Endodermal cell (in vitro differentiated cells): ENCODE results near the gene RRP1. TPM values are rescaled to one million over a fixed set of nuclear protein-coding genes. Genes with fewer than 3 reads are reported as not detected.

Experiments used
- DNase-seq: peaks from one replicate; pipeline ENCODE4 v3.0.0-alpha.2; 2017
- H3K27ac ChIP-seq: 2 replicates; pipeline ENCODE4 v1.5.1; 2013; ENCODE audit warnings: mild to moderate bottlenecking, low read depth, low read length, moderate library complexity
- H3K27me3 ChIP-seq: 2 replicates; pipeline ENCODE4 v1.6.1; 2013; ENCODE audit warnings: mild to moderate bottlenecking, low read length, moderate library complexity; ENCODE audit not compliant: insufficient read depth, control insufficient read depth, poor library complexity, severe bottlenecking
- H3K36me3 ChIP-seq: 2 replicates; pipeline ENCODE4 v1.7.0; 2013; ENCODE audit warnings: mild to moderate bottlenecking, low read length, moderate library complexity; ENCODE audit not compliant: control insufficient read depth, insufficient read depth
- H3K4me1 ChIP-seq: one replicate; pipeline ENCODE4 v1.7.0; 2013; ENCODE audit warnings: low read length; ENCODE audit not compliant: control insufficient read depth, insufficient read depth
- H3K4me3 ChIP-seq: 2 replicates; pipeline ENCODE4 v1.5.1; 2013; ENCODE audit warnings: mild to moderate bottlenecking, low read length, moderate library complexity
- H3K9ac ChIP-seq: 2 replicates; pipeline ENCODE4 v1.6.1; 2013; ENCODE audit warnings: mild to moderate bottlenecking, low read length, moderate library complexity; ENCODE audit not compliant: poor library complexity, severe bottlenecking; ENCODE audit errors: extremely low read depth
- H3K9me3 ChIP-seq: 2 replicates; pipeline ENCODE4 v1.6.1; 2013; ENCODE audit warnings: mild to moderate bottlenecking, low read length, moderate library complexity; ENCODE audit not compliant: control insufficient read depth
- H3K27ac Mint-ChIP-seq: 2 replicates; pipeline ENCODE4 v1.8.0; 2020; ENCODE audit warnings: mixed read lengths
- H3K27me3 Mint-ChIP-seq: 2 replicates; pipeline ENCODE4 v1.8.0; 2021; ENCODE audit warnings: mild to moderate bottlenecking, mixed read lengths; ENCODE audit not compliant: insufficient read depth
- H3K36me3 Mint-ChIP-seq: 2 replicates; pipeline ENCODE4 v1.8.0; 2020; ENCODE audit warnings: low read depth, mixed read lengths
- H3K4me1 Mint-ChIP-seq: 2 replicates; pipeline ENCODE4 v1.8.0; 2020; ENCODE audit warnings: mixed read lengths
- H3K4me3 Mint-ChIP-seq: 2 replicates; pipeline ENCODE4 v1.8.0; 2020; ENCODE audit warnings: mild to moderate bottlenecking, moderate library complexity, mixed read lengths
- H3K9me3 Mint-ChIP-seq: 2 replicates; pipeline ENCODE4 v1.8.0; 2020; ENCODE audit warnings: mild to moderate bottlenecking, mixed read lengths
- CTCF ChIP-seq: fragments of 200-600 bp; sonication (generic); conservative IDR thresholded peaks from 2 replicates; pipeline ENCODE4 v1.5.0; 2021; ENCODE audit warnings: antibody characterized with exemption, mild to moderate bottlenecking
- WGBS, 2 experiments: methylation state at CpG; one replicate each; pipeline versions ENCODE4 v1.1.5 to v1.1.7; 2013; ENCODE audit warnings: missing lambda C conversion rate in 2 of 2, mixed read lengths in 1 of 2; ENCODE audit not compliant: insufficient coverage in 1 of 2, insufficient read length in 1 of 2; 5-methylcytosine and 5-hydroxymethylcytosine counted together
- total RNA-seq, 2 donors: library from RNA; stranded (reverse); fragmentation: NEBNext Ultra II Directional in 1 of 2; extraction: Animal tissue kit (Norgen Biotek cat#: 25700) in 1 of 2; gene quantifications; 2 replicates in 1 of 2; 3 replicates in 1 of 2; pipeline ENCODE4 v1.2.1, GENCODE V29; 2021

The RRP1 gene
- total RNA-seq, 2 donors from 2014 or later = 36.4 to 36.7 TPM

GRCh38 chr21:43793243-43793642 lies 3.9 kb downstream of the RRP1 start:
- Histone ChIP-seq H3K9ac (no peak overlapping the region), H3K27me3 (no peaks in the 10 kb centered on the region), H3K36me3 (peaks cover 73% of the 10 kb centered on the region), H3K27ac (no peak overlapping the region), H3K9me3 (no peaks in the 10 kb centered on the region), H3K4me3 (no peak overlapping the region), H3K4me1 (no peaks in the 10 kb centered on the region)
- H3K27me3 Mint-ChIP-seq = no peaks in the 10 kb centered on the region
- no peaks in the 10 kb centered on the region for H3K9me3 Mint-ChIP-seq
- no peak for DNase-seq
- no peak for TF ChIP-seq CTCF
- peaks cover 59% of the 10 kb centered on the region for H3K36me3 Mint-ChIP-seq
- no peak overlapping the region for H3K4me3 Mint-ChIP-seq
- peaks cover 3% of the 10 kb centered on the region for H3K4me1 Mint-ChIP-seq
- 96 to 98% methylated on average over 9 to 16 of the region's 16 CpGs for WGBS, 2 experiments
- H3K27ac Mint-ChIP-seq = no peak overlapping the region

GRCh38 chr21:43794311-43794710 lies 4.9 kb downstream of the RRP1 start:
- no peaks in the 10 kb centered on the region for H3K4me1 ChIP-seq
- no peak overlapping the region for H3K27ac Mint-ChIP-seq
- H3K36me3 Mint-ChIP-seq = peaks cover 65% of the 10 kb centered on the region
- no peaks in the 10 kb centered on the region for H3K9me3 Mint-ChIP-seq
- H3K27me3 ChIP-seq = no peaks in the 10 kb centered on the region
- H3K27me3 Mint-ChIP-seq = no peaks in the 10 kb centered on the region
- 88 to 91% methylated on average over 6 to 12 of the region's 12 CpGs for WGBS, 2 experiments
- no peaks in the 10 kb centered on the region for H3K9me3 ChIP-seq
- no peak overlapping the region for H3K4me3 Mint-ChIP-seq
- peaks cover 3% of the 10 kb centered on the region for H3K4me1 Mint-ChIP-seq
- no peak overlapping the region for H3K9ac ChIP-seq
- no peak overlapping the region for H3K27ac ChIP-seq
- DNase-seq = no peak
- H3K4me3 ChIP-seq = no peak overlapping the region
- no peak for TF ChIP-seq CTCF
- H3K36me3 ChIP-seq = peaks cover 84% of the 10 kb centered on the region

- TF ChIP-seq CTCF = no peak
- H3K4me3 ChIP-seq = no peak overlapping the region
- no peaks in the 10 kb centered on the region for H3K27me3 ChIP-seq
- H3K27ac ChIP-seq = no peak overlapping the region
- H3K27ac Mint-ChIP-seq = no peak overlapping the region
- H3K36me3 Mint-ChIP-seq = peaks cover 66% of the 10 kb centered on the region
- 94 to 96% methylated on average over 10 to 14 of the region's 14 CpGs for WGBS, 2 experiments
- H3K4me1 Mint-ChIP-seq = peaks cover 3% of the 10 kb centered on the region
- H3K27me3 Mint-ChIP-seq = no peaks in the 10 kb centered on the region
- H3K9ac ChIP-seq = no peak overlapping the region
- no peaks in the 10 kb centered on the region for H3K9me3 ChIP-seq
- H3K9me3 Mint-ChIP-seq = no peaks in the 10 kb centered on the region
- DNase-seq = no peak
- no peak overlapping the region for H3K4me3 Mint-ChIP-seq
- H3K36me3 ChIP-seq = peaks cover 87% of the 10 kb centered on the region
- no peaks in the 10 kb centered on the region for H3K4me1 ChIP-seq
Observed at GRCh38 chr21:43794857-43795256, 5.5 kb downstream of the RRP1 start.
